Endothelial cell of umbilical vein (primary cell): ENCODE results near the gene OLFML2A. TPM values are rescaled to one million over a fixed set of nuclear protein-coding genes. Genes with fewer than 3 reads are reported as not detected.

Experiments used
- BruUV-seq: library from RNA; stranded (reverse); fragments of 400-500 nt; replicated peaks from 2 replicates; lab custom pipeline; 2021; lab: Mats Ljungman, UMichigan
- CTCF ChIA-PET: fragments of 300-600, 350-600 bp; sonication (Branson Sonifier 250); formaldehyde crosslinking; loops from one replicate; lab custom pipeline; 2021; ENCODE audit warnings: antibody characterized with exemption, inconsistent platforms; lab: Charles Lee
- POLR2A ChIA-PET: fragments of 300-600, 350-600 bp; sonication (Branson Sonifier 250); formaldehyde crosslinking; loops from one replicate; lab custom pipeline; 2021; ENCODE audit warnings: antibody characterized with exemption, inconsistent platforms; lab: Charles Lee
- DNase-seq: peaks from one replicate; pipeline ENCODE4 v3.0.0-alpha.2; 2011; ENCODE audit warnings: low read depth, low spot score
- FAIRE-seq: peaks from 2 replicates; lab custom pipeline; 2011; peaks lifted over from hg19 to GRCh38; lab: Jason Lieb, UNC
- H2AFZ ChIP-seq: 2 replicates; pipeline ENCODE4 v1.6.0; 2012; ENCODE audit warnings: low read depth, low read length, control low read depth, inconsistent platforms
- H3K27ac ChIP-seq: 2 replicates; pipeline ENCODE4 v1.5.1; 2011; ENCODE audit warnings: low read depth, mild to moderate bottlenecking, control low read depth, low read length, moderate library complexity; ENCODE audit not compliant: insufficient read depth
- H3K27me3 ChIP-seq, 2 experiments: 2 replicates each; pipeline versions ENCODE4 v1.6.0 to v1.6.1; 2011; ENCODE audit warnings: low read length in 2 of 2, mixed read lengths in 1 of 2; ENCODE audit not compliant: control insufficient read depth in 2 of 2, insufficient read depth in 2 of 2
- H3K36me3 ChIP-seq, 2 experiments: 2 replicates in 1 of 2; 3 replicates in 1 of 2; pipeline ENCODE4 v1.5.1; 2011; ENCODE audit warnings: low read length in 2 of 2, mild to moderate bottlenecking in 1 of 2, moderate library complexity in 1 of 2; ENCODE audit not compliant: control insufficient read depth in 2 of 2, insufficient read depth in 2 of 2; ENCODE audit errors: extremely low read depth in 1 of 2
- H3K4me1 ChIP-seq: 3 replicates; pipeline ENCODE4 v1.5.1; 2011; ENCODE audit warnings: mild to moderate bottlenecking, low read length; ENCODE audit not compliant: control insufficient read depth, insufficient read depth; ENCODE audit errors: extremely low read depth
- H3K4me2 ChIP-seq: 2 replicates; pipeline ENCODE4 v1.6.1; 2011; ENCODE audit warnings: low read length, control low read depth, mixed read lengths; ENCODE audit not compliant: insufficient read depth
- H3K4me3 ChIP-seq, 3 experiments: fragments of 200-600 bp in 1 of 3; sonication (generic), shearing (Covaris generic) in 1 of 3; replicated peaks in 1 of 3; 2 replicates each; pipeline ENCODE4 v1.5.1; 2011 to 2016; ENCODE audit warnings: control low read depth in 3 of 3, low read length in 3 of 3, mild to moderate bottlenecking in 2 of 3, inconsistent platforms in 1 of 3, low read depth in 1 of 3, moderate library complexity in 1 of 3; ENCODE audit not compliant: insufficient read depth in 1 of 3
- H3K79me2 ChIP-seq: 2 replicates; pipeline ENCODE4 v1.6.0; 2012; ENCODE audit warnings: low read length, inconsistent platforms; ENCODE audit not compliant: control insufficient read depth, insufficient read depth
- H3K9ac ChIP-seq: replicated peaks from 2 replicates; pipeline ENCODE3; 2011; ENCODE audit warnings: low read length, control low read depth; ENCODE audit not compliant: insufficient read depth; ENCODE audit errors: extremely low read depth
- H3K9me1 ChIP-seq: replicated peaks from 3 replicates; pipeline ENCODE4 v1.6.0; 2011; ENCODE audit warnings: mild to moderate bottlenecking, low read length; ENCODE audit not compliant: control insufficient read depth, insufficient read depth; ENCODE audit errors: extremely low read depth
- H3K9me3 ChIP-seq: replicated peaks from 2 replicates; pipeline ENCODE4 v1.5.1; 2012; ENCODE audit warnings: low read length, inconsistent platforms; ENCODE audit not compliant: control insufficient read depth, insufficient read depth
- H4K20me1 ChIP-seq: replicated peaks from 2 replicates; pipeline ENCODE3; 2011; ENCODE audit warnings: mild to moderate bottlenecking, low read length; ENCODE audit not compliant: control insufficient read depth, insufficient read depth; ENCODE audit errors: extremely low read depth
- EZH2 ChIP-seq: IDR thresholded peaks from 2 replicates; pipeline ENCODE4 v1.6.1; 2012; ENCODE audit warnings: borderline replicate concordance, low read depth, mild to moderate bottlenecking, moderate library complexity, low read length, inconsistent platforms; ENCODE audit not compliant: severe bottlenecking
- FOS ChIP-seq: IDR thresholded peaks from 2 replicates; pipeline ENCODE4 v1.6.1; 2011; ENCODE audit warnings: mild to moderate bottlenecking, low read length, moderate library complexity, borderline replicate concordance; ENCODE audit not compliant: insufficient read depth
- GATA2 ChIP-seq: IDR thresholded peaks from 2 replicates; pipeline ENCODE4 v1.7.0; 2011; ENCODE audit warnings: low read depth, mild to moderate bottlenecking, moderate library complexity, mixed read lengths, low read length; ENCODE audit not compliant: insufficient read length, insufficient read depth
- JUN ChIP-seq: IDR thresholded peaks from 2 replicates; pipeline ENCODE4 v1.6.1; 2011; ENCODE audit warnings: borderline replicate concordance, low read depth; ENCODE audit not compliant: insufficient read length, insufficient read depth
- MYC ChIP-seq: IDR thresholded peaks from one replicate; pipeline ENCODE4 v1.6.1; 2011; ENCODE audit warnings: mild to moderate bottlenecking, low read depth, low read length
- POLR2A ChIP-seq: IDR thresholded peaks from 2 replicates; pipeline ENCODE4 v1.6.1; 2012; ENCODE audit warnings: low read depth, mild to moderate bottlenecking, control low read depth, low read length
- POLR2AphosphoS5 ChIP-seq: IDR thresholded peaks from 2 replicates; pipeline ENCODE4 v1.6.1; 2012; ENCODE audit warnings: low read depth, mild to moderate bottlenecking, control low read depth, low read length, moderate library complexity; ENCODE audit not compliant: insufficient read depth
- dilution Hi-C: fragments of 300-500 bp; cut with MboI; formaldehyde crosslinking; loops from one replicate; pipeline ENCODE4 v1.15.0; 2019; ENCODE audit warnings: low sequenced_read_pairs; ENCODE audit not compliant: extremely low pct_ligation_motif_present
- intact Hi-C: fragments of 100-400 bp; cut with micrococcal nuclease; formaldehyde crosslinking; loops from one replicate; pipeline ENCODE4 v1.10.0; 2022
- polyA plus RNA-seq, 4 experiments: library from polyadenylated mRNA; depleted of rRNA in 3 of 4; stranded (reverse) in 3 of 4; unstranded in 1 of 4; fragments of >200 nt; gene quantifications; 2 replicates each; pipeline versions ENCODE4 v1.2.1 to v1.2.3, GENCODE V29; 2011 to 2012; ENCODE audit warnings: missing spikeins in 1 of 4
- total RNA-seq: library from RNA; stranded (reverse); gene quantifications from 2 replicates; pipeline ENCODE4 v1.2.3, GENCODE V29; 2021
- TF ChIP-seq, protein P1 (sequence below), 2 donors: IDR thresholded peaks; 1 replicate in 1 of 2; 2 replicates in 1 of 2; pipeline ENCODE4 v1.5.1; 2011; ENCODE audit warnings: low read length in 2 of 2, mild to moderate bottlenecking in 2 of 2, moderate library complexity in 2 of 2, control low read depth in 1 of 2, inconsistent platforms in 1 of 2, low read depth in 1 of 2; ENCODE audit not compliant: insufficient read depth in 1 of 2; ENCODE audit errors: extremely low read depth in 1 of 2
- TF ChIP-seq, protein P2 (sequence below): IDR thresholded peaks from 2 replicates; pipeline ENCODE4 v1.6.1; 2011; ENCODE audit not compliant: insufficient read depth, insufficient read length

OLFML2A gene
- total and polyA plus RNA-seq, 2 donors (not counting 3 experiments of a cell fraction or from before 2014, with no cell fraction given), result 0.92 to 1.1 TPM

DNA sequence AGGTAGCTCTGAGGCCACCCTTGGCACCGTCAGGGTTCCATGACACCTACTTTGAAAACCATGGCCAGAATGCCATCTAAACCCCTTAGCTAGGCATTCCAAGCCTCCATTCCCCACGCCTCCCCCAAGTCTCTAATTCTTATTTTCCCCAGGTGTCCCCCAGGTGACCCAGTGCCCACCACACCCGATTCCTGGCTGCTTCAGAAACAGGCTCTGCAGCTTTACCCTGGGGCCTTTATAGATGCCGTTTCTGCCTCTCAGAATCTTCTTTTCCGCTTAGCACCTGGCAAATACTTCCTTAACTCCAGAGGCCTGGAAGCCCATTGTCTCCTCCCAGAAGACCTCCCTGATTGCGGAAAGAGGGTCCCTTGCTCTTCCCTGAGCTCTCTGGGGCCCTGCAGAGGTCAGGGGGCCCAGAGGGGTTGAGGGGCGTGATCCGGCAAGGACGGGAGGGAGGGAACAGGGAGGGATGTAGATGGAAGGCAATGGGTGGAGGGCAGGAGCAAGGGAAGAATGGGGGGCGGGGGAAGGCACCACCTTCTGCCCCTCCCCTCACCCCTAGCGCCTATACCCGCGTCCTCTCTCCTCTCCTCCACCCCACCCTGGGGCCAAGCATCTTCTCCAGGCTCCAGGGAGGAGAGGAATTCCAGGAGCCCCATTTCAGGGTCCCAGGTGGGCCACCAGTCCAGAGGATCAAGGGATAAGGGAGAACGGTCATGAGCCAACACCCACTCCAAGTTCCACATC lies 64.3 kb downstream of the OLFML2A start:
- no peak overlapping the region for H2AFZ ChIP-seq
- ChIA-PET CTCF (interaction anchor here (0.6 to 11.5 kb wide), 9 partner anchors 11 to 66 kb away, joined by 3 to 173 read pairs (median 8); partner anchors contain the start of genes ARPC5L, NR6A1, OLFML2A and RPL35), POLR2A (no interaction called here)
- intact Hi-C loops, result no loop called here
- dilution Hi-C loops, result no loop called here
- no TSS peak for BruUV-seq
- H3K4me2 ChIP-seq, result no peak overlapping the region
- no peak overlapping the region for H3K9ac ChIP-seq
- DNase-seq, result no peak
- H3K27me3 ChIP-seq, result no peaks in the 10 kb centered on the region
- no peaks in the 10 kb centered on the region for H3K9me3 ChIP-seq
- H4K20me1 ChIP-seq, result no peaks in the 10 kb centered on the region
- H3K4me1 ChIP-seq, result no peaks in the 10 kb centered on the region
- no peak for FAIRE-seq
- H3K79me2 ChIP-seq, result no peaks in the 10 kb centered on the region
- H3K4me3 ChIP-seq, result no peak overlapping the region
- no peak overlapping the region for H3K27ac ChIP-seq
- no peaks in the 10 kb centered on the region for H3K36me3 ChIP-seq
- no peaks in the 10 kb centered on the region for H3K9me1 ChIP-seq
- no peak for TF ChIP-seq POLR2AphosphoS5
- TF ChIP-seq JUN, result no peak
- no peak for TF ChIP-seq POLR2A
- TF ChIP-seq, protein P1, sequence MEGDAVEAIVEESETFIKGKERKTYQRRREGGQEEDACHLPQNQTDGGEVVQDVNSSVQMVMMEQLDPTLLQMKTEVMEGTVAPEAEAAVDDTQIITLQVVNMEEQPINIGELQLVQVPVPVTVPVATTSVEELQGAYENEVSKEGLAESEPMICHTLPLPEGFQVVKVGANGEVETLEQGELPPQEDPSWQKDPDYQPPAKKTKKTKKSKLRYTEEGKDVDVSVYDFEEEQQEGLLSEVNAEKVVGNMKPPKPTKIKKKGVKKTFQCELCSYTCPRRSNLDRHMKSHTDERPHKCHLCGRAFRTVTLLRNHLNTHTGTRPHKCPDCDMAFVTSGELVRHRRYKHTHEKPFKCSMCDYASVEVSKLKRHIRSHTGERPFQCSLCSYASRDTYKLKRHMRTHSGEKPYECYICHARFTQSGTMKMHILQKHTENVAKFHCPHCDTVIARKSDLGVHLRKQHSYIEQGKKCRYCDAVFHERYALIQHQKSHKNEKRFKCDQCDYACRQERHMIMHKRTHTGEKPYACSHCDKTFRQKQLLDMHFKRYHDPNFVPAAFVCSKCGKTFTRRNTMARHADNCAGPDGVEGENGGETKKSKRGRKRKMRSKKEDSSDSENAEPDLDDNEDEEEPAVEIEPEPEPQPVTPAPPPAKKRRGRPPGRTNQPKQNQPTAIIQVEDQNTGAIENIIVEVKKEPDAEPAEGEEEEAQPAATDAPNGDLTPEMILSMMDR (IDR thresholded peaks at IDR 0.05; ENCODE audit: extremely low read depth in 1 of 2, insufficient read depth in 1 of 2, low read depth in 1 of 2, low read length in 2 of 2), result no peak
- TF ChIP-seq MYC, result no peak
- no peak for TF ChIP-seq FOS
- no peak for TF ChIP-seq EZH2
- TF ChIP-seq, protein P2, sequence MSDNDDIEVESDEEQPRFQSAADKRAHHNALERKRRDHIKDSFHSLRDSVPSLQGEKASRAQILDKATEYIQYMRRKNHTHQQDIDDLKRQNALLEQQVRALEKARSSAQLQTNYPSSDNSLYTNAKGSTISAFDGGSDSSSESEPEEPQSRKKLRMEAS, result no peak
- no peak for TF ChIP-seq GATA2
